ENCODE measurements around the gene KNOP1.

GRCh38 chr16:19751478-19752385, 33.7 kb upstream of the KNOP1 start:
- TF ChIP-seq RARB (CRISPR knock-in tag; IDR thresholded peaks at IDR 0.05) (no peak), PATZ1 (CRISPR knock-in tag; IDR thresholded peaks at IDR 0.05; ENCODE audit: borderline replicate concordance) (no peak), ZFP3 (CRISPR knock-in tag; IDR thresholded peaks at IDR 0.05) (no peak), ZFP30 (CRISPR knock-in tag; IDR thresholded peaks at IDR 0.05) (no peak), ARNTL (CRISPR knock-in tag; IDR thresholded peaks at IDR 0.05; ENCODE audit: borderline replicate concordance, low read depth) (no peak), SNAI2 (CRISPR knock-in tag; IDR thresholded peaks at IDR 0.05) (no peak), TSHZ2 (CRISPR knock-in tag; IDR thresholded peaks at IDR 0.05) (no peak), BACH2 (CRISPR knock-in tag; IDR thresholded peaks at IDR 0.05; ENCODE audit: borderline replicate concordance) (no peak), ZNF8 (CRISPR knock-in tag; IDR thresholded peaks at IDR 0.05) (no peak), CSDC2 (CRISPR knock-in tag; IDR thresholded peaks at IDR 0.05) (no peak)

Measured in SK-N-SH treated with all-trans-retinoic acid at 6 μM for 48 hours (cell line).